A549 (cell line): ENCODE measurements around the gene GPR173. TPM values are rescaled to one million over a fixed set of nuclear protein-coding genes. Genes with fewer than 3 reads are reported as not detected.
A peak's percentile ranks its signal among the peaks of the same experiment; 100 is the strongest.

Source experiments
- ATAC-seq, 2 experiments: fragments of 200-7000 bp in 1 of 2; fragments of >200 bp in 1 of 2; cut with Nextera tagmentation in 1 of 2; cut with Tn5 transposase in 1 of 2; 3 replicates each; pipeline versions ENCODE4 v1.8.0 to v1.9.1; 2018 to 2020; ENCODE audit warnings: mild to moderate bottlenecking in 1 of 2, moderate library complexity in 1 of 2
- CTCF ChIA-PET: fragments of 300-600 bp; sonication (Branson Sonifier 250); formaldehyde crosslinking; extraction: SDS; loops from one replicate; lab custom pipeline; 2021; ENCODE audit warnings: antibody characterized with exemption, inconsistent platforms; lab: Yijun Ruan, JAX
- POLR2A ChIA-PET: fragments of 350-600 bp; formaldehyde crosslinking; extraction: SDS; loops from one replicate; lab custom pipeline; 2021; ENCODE audit warnings: antibody characterized with exemption, inconsistent platforms; lab: Yijun Ruan, JAX
- DNase-seq, 2 experiments: peaks; one replicate each; pipeline versions ENCODE4 v3.0.0 to v3.0.0-alpha.2; 2011 to 2016; ENCODE audit warnings: low read depth in 1 of 2, low spot score in 1 of 2
- FAIRE-seq: peaks from 2 replicates; lab custom pipeline; 2011; peaks lifted over from hg19 to GRCh38; lab: Jason Lieb, UNC
- H3K27ac ChIP-seq, 2 experiments: fragments of >200 bp; sonication (Bioruptor Twin); formaldehyde crosslinking; 3 replicates each; pipeline ENCODE4 v1.5.1; 2016 to 2017
- H3K4me1 ChIP-seq: fragments of >200 bp; sonication (Bioruptor Twin); formaldehyde crosslinking; 3 replicates; pipeline ENCODE4 v1.6.1; 2016
- H3K4me2 ChIP-seq: fragments of >200 bp; sonication (Bioruptor Twin); formaldehyde crosslinking; 3 replicates; pipeline ENCODE4 v1.6.1; 2016
- H3K4me3 ChIP-seq: fragments of >200 bp; sonication (Bioruptor Twin); formaldehyde crosslinking; 3 replicates; pipeline ENCODE4 v1.5.1; 2016
- H3K9me3 ChIP-seq: fragments of >200 bp; sonication (Bioruptor Twin); formaldehyde crosslinking; 3 replicates; pipeline ENCODE4 v1.6.1; 2016
- CBX8 ChIP-seq: fragments of 200-600 bp; sonication (generic); IDR thresholded peaks from 2 replicates; pipeline ENCODE4 v1.6.1; 2016
- CHD2 ChIP-seq: fragments of 150-350 bp; IDR thresholded peaks from 2 replicates; pipeline ENCODE4 v1.6.1; 2014; ENCODE audit warnings: low read length; ENCODE audit not compliant: partially characterized antibody
- CHD4 ChIP-seq: fragments of 200-600 bp; sonication (generic); IDR thresholded peaks from 2 replicates; pipeline ENCODE4 v1.6.1; 2016; ENCODE audit warnings: antibody characterized with exemption, mild to moderate bottlenecking, borderline replicate concordance
- EHMT2 ChIP-seq: fragments of 200-600 bp; sonication (generic); IDR thresholded peaks from 2 replicates; pipeline ENCODE4 v1.6.1; 2016; ENCODE audit warnings: antibody characterized with exemption, low read depth, mild to moderate bottlenecking, moderate library complexity
- FOSL2 ChIP-seq, 2 experiments: fragments of 450-650 bp in 1 of 2; fragments of >200 bp in 1 of 2; sonication (Bioruptor Twin) in 1 of 2; formaldehyde crosslinking; IDR thresholded peaks; 2 replicates each; pipeline versions ENCODE4 v1.5.0 to v1.6.1; 2016 to 2020; ENCODE audit warnings: mild to moderate bottlenecking in 1 of 2, moderate library complexity in 1 of 2
- GATA3 ChIP-seq: IDR thresholded peaks from 2 replicates; pipeline ENCODE4 v1.6.1; 2012; ENCODE audit warnings: borderline replicate concordance
- HOXA7 ChIP-seq: fragments of 250-450 bp; sonication (Bioruptor Pico); IDR thresholded peaks from 2 replicates; pipeline ENCODE4 v1.5.0; 2020; ENCODE audit warnings: mild to moderate bottlenecking, moderate library complexity
- HOXB5 ChIP-seq: fragments of 250-450 bp; sonication (Bioruptor Pico); IDR thresholded peaks from 2 replicates; pipeline ENCODE4 v1.5.0; 2020; ENCODE audit warnings: mild to moderate bottlenecking, moderate library complexity
- MAZ ChIP-seq: fragments of 150-350 bp; IDR thresholded peaks from 2 replicates; pipeline ENCODE4 v1.6.1; 2014; ENCODE audit warnings: antibody characterized with exemption, low read depth, low read length, borderline replicate concordance
- NPAS2 ChIP-seq: fragments of 250-450 bp; sonication (Bioruptor Pico); IDR thresholded peaks from 2 replicates; pipeline ENCODE4 v1.8.0; 2022; ENCODE audit warnings: mild to moderate bottlenecking, moderate library complexity, borderline replicate concordance
- PHF8 ChIP-seq: fragments of 200-600 bp; sonication (generic); IDR thresholded peaks from 2 replicates; pipeline ENCODE4 v1.6.1; 2016; ENCODE audit warnings: low read depth, mild to moderate bottlenecking, antibody characterized with exemption, moderate library complexity, borderline replicate concordance
- POLR2AphosphoS2 ChIP-seq: conservative IDR thresholded peaks from 2 replicates; pipeline ENCODE4 v1.6.1; 2012; ENCODE audit warnings: low read length, improper control_type of control experiment, inconsistent platforms
- RAD21 ChIP-seq, 2 experiments: fragments of >200 bp in 1 of 2; sonication (Bioruptor Twin) in 1 of 2; formaldehyde crosslinking in 1 of 2; IDR thresholded peaks in 1 of 2; conservative IDR thresholded peaks in 1 of 2; 2 replicates in 1 of 2; 3 replicates in 1 of 2; pipeline ENCODE4 v1.6.1; 2012 to 2018; ENCODE audit warnings: inconsistent platforms in 1 of 2
- RFX5 ChIP-seq: fragments of 450-650 bp; IDR thresholded peaks from 2 replicates; pipeline ENCODE4 v1.7.1; 2014; ENCODE audit warnings: antibody characterized with exemption, mild to moderate bottlenecking, moderate library complexity
- SMC3 ChIP-seq: fragments of >200 bp; sonication (Bioruptor Twin); formaldehyde crosslinking; IDR thresholded peaks from 3 replicates; pipeline ENCODE4 v1.6.1; 2018; ENCODE audit warnings: inconsistent platforms
- SREBF2 ChIP-seq: fragments of 450-650 bp; IDR thresholded peaks from 2 replicates; pipeline ENCODE4 v1.6.1; 2014; ENCODE audit warnings: mild to moderate bottlenecking, moderate library complexity
- TFCP2L1 ChIP-seq: fragments of 250-450 bp; sonication (Bioruptor Pico); IDR thresholded peaks from 2 replicates; pipeline ENCODE4 v1.5.0; 2021; ENCODE audit warnings: mild to moderate bottlenecking
- ZC3H11A ChIP-seq: fragments of 450-650 bp; IDR thresholded peaks from 2 replicates; pipeline ENCODE4 v1.6.1; 2014; ENCODE audit warnings: antibody characterized with exemption, mild to moderate bottlenecking
- ZNF302 ChIP-seq: fragments of 250-450 bp; sonication (Bioruptor Pico); IDR thresholded peaks from 2 replicates; pipeline ENCODE4 v1.9.0; 2021; ENCODE audit warnings: inconsistent platforms, mild to moderate bottlenecking, moderate library complexity
- WGBS: methylation state at CpG from one replicate; pipeline ENCODE4 v1.1.6; 2017; ENCODE audit errors: missing lambda C conversion rate; 5-methylcytosine and 5-hydroxymethylcytosine counted together
- polyA plus RNA-seq, 4 experiments: library from polyadenylated mRNA; depleted of rRNA in 3 of 4; stranded (reverse); fragments of >200 nt; fragmentation: RNase III in 1 of 4; extraction: RNeasy Plus Mini Kit Qiagen cat#74134 plus additional on column Dnase treatment in 1 of 4; gene quantifications; 2 replicates in 3 of 4; 3 replicates in 1 of 4; pipeline ENCODE4 v1.2.3, GENCODE V29; 2011 to 2017
- TF ChIP-seq, protein P1 (sequence below): fragments of >200 bp; sonication (Bioruptor Twin); formaldehyde crosslinking; IDR thresholded peaks from 3 replicates; pipeline ENCODE4 v1.5.1; 2016
- TF ChIP-seq, protein P2 (sequence below): fragments of 200-600 bp; sonication (generic); IDR thresholded peaks from 2 replicates; pipeline ENCODE4 v1.6.1; 2016; ENCODE audit warnings: antibody characterized with exemption, mild to moderate bottlenecking, moderate library complexity
- TF ChIP-seq, protein P3 (sequence below): fragments of 450-650 bp; IDR thresholded peaks from 2 replicates; pipeline ENCODE4 v1.6.1; 2014; ENCODE audit warnings: antibody characterized with exemption
- TF ChIP-seq, protein P4 (sequence below): fragments of 150-350 bp; IDR thresholded peaks from 2 replicates; pipeline ENCODE4 v1.6.1; 2014; ENCODE audit warnings: low read depth, mild to moderate bottlenecking, low read length

GPR173 gene
- polyA plus RNA-seq, 2 of the 4 experiments (the other 2 are of a cell fraction), result 0.03 TPM; not detected in 1

DNA sequence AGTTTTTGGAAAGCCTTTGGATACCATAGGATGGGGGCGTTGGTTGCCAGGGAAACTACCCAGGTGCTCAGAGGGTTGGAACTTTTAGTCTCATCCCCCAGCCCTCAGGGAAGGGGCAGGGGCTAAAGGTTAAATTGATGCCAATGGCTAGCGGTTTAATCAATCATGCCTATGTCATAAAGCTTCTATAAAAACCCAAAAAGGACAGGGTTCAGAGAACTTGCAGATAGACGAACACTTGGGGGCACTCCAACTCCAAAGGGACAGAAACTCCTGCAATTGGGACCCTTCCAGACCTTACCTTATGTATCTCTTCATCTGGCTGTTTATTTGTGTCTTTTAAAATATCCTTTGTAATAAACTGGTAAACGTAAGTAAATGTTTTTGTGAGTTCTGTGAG, 30.0 kb upstream of the GPR173 start:
- ATAC-seq (no peak), DNase-seq (no peak), FAIRE-seq (no peak)
- no peak for TF ChIP-seq TFCP2L1
- TF ChIP-seq RAD21 (conservative IDR thresholded peaks at IDR 0.05 in 1 of 2, IDR thresholded peaks at IDR 0.05 in 1 of 2), result 0 out of 5 replicates have a peak, but pooled peaks of 1 of the 2 experiments have one; percentile 13
- no peak overlapping the region for H3K4me3 ChIP-seq
- no peak overlapping the region for H3K27ac ChIP-seq
- WGBS, result 3% methylated on average over 4 of the region's 4 CpGs
- no peaks in the 10 kb centered on the region for H3K9me3 ChIP-seq
- H3K4me2 ChIP-seq, result no peak overlapping the region
- ChIA-PET CTCF (interaction anchor here (1.2 kb wide), 1 partner anchor 172 kb away, joined by 3 read pairs; no protein-coding TSS in a partner anchor), POLR2A (no interaction called here)
- H3K4me1 ChIP-seq, result no peaks in the 10 kb centered on the region

DNA sequence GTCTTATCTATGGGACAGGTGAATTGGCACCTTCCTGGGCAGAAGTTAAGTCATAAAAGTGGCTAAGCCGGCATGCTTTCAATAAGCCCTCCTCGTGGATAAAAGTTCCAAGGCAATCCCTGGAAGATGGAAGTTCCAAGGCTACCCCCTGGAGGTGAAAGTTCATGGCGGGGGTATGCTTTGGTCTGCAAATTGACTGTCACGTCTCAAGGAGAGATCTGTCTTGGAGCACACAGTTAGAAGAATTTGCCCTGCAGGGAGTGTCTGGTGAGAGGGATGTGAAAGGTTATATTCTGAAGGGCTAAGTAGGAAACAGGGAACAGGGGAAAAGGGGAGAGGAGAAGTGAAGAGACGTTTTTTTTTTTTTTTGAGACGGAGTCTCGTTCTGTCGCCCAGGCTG, 26.2 kb upstream of the GPR173 start:
- ATAC-seq (no peak), FAIRE-seq (no peak), DNase-seq (no peak)
- H3K4me3 ChIP-seq, result no peak overlapping the region
- POLR2A ChIA-PET, result no interaction called here
- CTCF ChIA-PET, result no interaction called here
- 44% methylated on average over 7 of the region's 8 CpGs for WGBS
- no peaks in the 10 kb centered on the region for H3K4me1 ChIP-seq
- no peak for TF ChIP-seq HOXA7 (CRISPR knock-in tag)
- TF ChIP-seq PHF8, result no peak
- TF ChIP-seq HOXB5, result no peak
- no peak for TF ChIP-seq RFX5
- TF ChIP-seq CBX8, result no peak
- TF ChIP-seq ZNF302 (CRISPR knock-in tag), result no peak
- TF ChIP-seq FOSL2 (IDR thresholded peaks at IDR 0.05), result no peak
- TF ChIP-seq FOSL2 (CRISPR knock-in tag; IDR thresholded peaks at IDR 0.05), result no peak
- TF ChIP-seq CHD2, result no peak
- no peak for TF ChIP-seq ZC3H11A
- TF ChIP-seq, protein P1, sequence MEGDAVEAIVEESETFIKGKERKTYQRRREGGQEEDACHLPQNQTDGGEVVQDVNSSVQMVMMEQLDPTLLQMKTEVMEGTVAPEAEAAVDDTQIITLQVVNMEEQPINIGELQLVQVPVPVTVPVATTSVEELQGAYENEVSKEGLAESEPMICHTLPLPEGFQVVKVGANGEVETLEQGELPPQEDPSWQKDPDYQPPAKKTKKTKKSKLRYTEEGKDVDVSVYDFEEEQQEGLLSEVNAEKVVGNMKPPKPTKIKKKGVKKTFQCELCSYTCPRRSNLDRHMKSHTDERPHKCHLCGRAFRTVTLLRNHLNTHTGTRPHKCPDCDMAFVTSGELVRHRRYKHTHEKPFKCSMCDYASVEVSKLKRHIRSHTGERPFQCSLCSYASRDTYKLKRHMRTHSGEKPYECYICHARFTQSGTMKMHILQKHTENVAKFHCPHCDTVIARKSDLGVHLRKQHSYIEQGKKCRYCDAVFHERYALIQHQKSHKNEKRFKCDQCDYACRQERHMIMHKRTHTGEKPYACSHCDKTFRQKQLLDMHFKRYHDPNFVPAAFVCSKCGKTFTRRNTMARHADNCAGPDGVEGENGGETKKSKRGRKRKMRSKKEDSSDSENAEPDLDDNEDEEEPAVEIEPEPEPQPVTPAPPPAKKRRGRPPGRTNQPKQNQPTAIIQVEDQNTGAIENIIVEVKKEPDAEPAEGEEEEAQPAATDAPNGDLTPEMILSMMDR, result no peak
- TF ChIP-seq POLR2AphosphoS2, result no peak
- H3K9me3 ChIP-seq, result no peaks in the 10 kb centered on the region
- H3K4me2 ChIP-seq, result no peak overlapping the region
- H3K27ac ChIP-seq, result no peak overlapping the region

DNA sequence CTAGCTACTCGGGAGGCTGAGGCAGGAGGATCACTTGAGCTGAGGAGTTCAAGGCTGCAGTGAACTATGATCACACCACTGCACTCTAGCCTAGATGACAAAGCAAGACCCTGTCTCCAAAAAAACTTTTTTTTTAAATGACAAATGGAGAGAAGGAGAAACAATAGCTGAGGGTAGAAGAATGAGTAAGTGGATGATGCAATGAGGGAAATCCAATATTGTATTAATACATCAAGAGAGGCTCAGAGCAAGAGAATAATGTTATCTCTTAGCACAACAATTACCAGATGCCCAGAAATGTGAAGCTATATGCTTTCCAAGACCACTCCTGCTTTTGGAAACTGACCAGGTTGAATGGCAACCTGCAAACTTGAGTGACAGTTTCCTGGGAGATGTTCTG, 19.9 kb upstream of the GPR173 start:
- POLR2A ChIA-PET, result no interaction called here

More for the DNA sequence above, 19.9 kb upstream of the GPR173 start:
- 0% methylated on average over 1 of the region's 1 CpG for WGBS
- FAIRE-seq, result no peak
- TF ChIP-seq, protein P2, sequence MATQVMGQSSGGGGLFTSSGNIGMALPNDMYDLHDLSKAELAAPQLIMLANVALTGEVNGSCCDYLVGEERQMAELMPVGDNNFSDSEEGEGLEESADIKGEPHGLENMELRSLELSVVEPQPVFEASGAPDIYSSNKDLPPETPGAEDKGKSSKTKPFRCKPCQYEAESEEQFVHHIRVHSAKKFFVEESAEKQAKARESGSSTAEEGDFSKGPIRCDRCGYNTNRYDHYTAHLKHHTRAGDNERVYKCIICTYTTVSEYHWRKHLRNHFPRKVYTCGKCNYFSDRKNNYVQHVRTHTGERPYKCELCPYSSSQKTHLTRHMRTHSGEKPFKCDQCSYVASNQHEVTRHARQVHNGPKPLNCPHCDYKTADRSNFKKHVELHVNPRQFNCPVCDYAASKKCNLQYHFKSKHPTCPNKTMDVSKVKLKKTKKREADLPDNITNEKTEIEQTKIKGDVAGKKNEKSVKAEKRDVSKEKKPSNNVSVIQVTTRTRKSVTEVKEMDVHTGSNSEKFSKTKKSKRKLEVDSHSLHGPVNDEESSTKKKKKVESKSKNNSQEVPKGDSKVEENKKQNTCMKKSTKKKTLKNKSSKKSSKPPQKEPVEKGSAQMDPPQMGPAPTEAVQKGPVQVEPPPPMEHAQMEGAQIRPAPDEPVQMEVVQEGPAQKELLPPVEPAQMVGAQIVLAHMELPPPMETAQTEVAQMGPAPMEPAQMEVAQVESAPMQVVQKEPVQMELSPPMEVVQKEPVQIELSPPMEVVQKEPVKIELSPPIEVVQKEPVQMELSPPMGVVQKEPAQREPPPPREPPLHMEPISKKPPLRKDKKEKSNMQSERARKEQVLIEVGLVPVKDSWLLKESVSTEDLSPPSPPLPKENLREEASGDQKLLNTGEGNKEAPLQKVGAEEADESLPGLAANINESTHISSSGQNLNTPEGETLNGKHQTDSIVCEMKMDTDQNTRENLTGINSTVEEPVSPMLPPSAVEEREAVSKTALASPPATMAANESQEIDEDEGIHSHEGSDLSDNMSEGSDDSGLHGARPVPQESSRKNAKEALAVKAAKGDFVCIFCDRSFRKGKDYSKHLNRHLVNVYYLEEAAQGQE, result no peak
- TF ChIP-seq CHD2 (no peak), NPAS2 (CRISPR knock-in tag) (no peak), RAD21 (conservative IDR thresholded peaks at IDR 0.05 in 1 of 2, IDR thresholded peaks at IDR 0.05 in 1 of 2) (no peak), GATA3 (no peak), CHD4 (no peak), SMC3 (no peak), EHMT2 (no peak), SREBF2 (no peak), MAZ (no peak), PHF8 (no peak), CBX8 (no peak)
- TF ChIP-seq, protein P1, result no peak
- TF ChIP-seq, protein P3, sequence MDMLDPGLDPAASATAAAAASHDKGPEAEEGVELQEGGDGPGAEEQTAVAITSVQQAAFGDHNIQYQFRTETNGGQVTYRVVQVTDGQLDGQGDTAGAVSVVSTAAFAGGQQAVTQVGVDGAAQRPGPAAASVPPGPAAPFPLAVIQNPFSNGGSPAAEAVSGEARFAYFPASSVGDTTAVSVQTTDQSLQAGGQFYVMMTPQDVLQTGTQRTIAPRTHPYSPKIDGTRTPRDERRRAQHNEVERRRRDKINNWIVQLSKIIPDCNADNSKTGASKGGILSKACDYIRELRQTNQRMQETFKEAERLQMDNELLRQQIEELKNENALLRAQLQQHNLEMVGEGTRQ, result no peak
- TF ChIP-seq, protein P4, sequence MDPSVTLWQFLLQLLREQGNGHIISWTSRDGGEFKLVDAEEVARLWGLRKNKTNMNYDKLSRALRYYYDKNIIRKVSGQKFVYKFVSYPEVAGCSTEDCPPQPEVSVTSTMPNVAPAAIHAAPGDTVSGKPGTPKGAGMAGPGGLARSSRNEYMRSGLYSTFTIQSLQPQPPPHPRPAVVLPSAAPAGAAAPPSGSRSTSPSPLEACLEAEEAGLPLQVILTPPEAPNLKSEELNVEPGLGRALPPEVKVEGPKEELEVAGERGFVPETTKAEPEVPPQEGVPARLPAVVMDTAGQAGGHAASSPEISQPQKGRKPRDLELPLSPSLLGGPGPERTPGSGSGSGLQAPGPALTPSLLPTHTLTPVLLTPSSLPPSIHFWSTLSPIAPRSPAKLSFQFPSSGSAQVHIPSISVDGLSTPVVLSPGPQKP, result no peak
- CTCF ChIA-PET, result no interaction called here
- no peaks in the 10 kb centered on the region for H3K9me3 ChIP-seq
- no peak overlapping the region for H3K27ac ChIP-seq
- no peak for DNase-seq
- no peak overlapping the region for H3K4me3 ChIP-seq
- ATAC-seq, result no peak
- H3K4me2 ChIP-seq, result no peak overlapping the region
- H3K4me1 ChIP-seq, result no peaks in the 10 kb centered on the region
